Mammary epithelial cell (primary cell): ENCODE results near the gene FHIT.

Experiments
- EZH2 ChIP-seq: IDR thresholded peaks from 2 replicates; pipeline ENCODE4 v1.6.1; 2012; ENCODE audit warnings: low read length, inconsistent platforms, borderline replicate concordance
- TF ChIP-seq, protein P1 (sequence below), 2 donors: IDR thresholded peaks in 1 of 2; conservative IDR thresholded peaks in 1 of 2; 2 replicates each; pipeline ENCODE4 v1.5.1; 2011 to 2012; ENCODE audit warnings: inconsistent platforms in 2 of 2, low read length in 2 of 2, mild to moderate bottlenecking in 2 of 2, control low read depth in 1 of 2, low read depth in 1 of 2; ENCODE audit not compliant: insufficient read depth in 1 of 2; ENCODE audit errors: extremely low read depth in 1 of 2

DNA sequence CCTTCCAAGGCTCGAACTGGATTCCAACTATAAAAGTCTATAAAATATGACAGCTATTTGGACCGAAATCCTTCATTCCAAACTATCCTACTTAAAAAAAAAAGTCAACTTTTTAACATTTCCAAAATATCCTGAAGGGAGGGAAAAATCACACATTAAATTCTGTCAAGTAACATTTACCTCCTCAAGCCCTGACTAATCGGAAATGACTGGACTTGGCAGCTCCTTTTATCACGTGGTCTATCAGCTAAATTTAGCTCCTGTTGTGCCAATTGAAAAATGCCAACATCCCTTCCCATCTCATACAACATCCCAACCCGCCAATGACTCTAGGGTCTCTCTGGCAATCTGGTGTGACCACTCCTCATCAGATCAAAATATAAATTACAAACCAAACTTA is 297.9 kb downstream of the FHIT start:
- TF ChIP-seq, protein P1, sequence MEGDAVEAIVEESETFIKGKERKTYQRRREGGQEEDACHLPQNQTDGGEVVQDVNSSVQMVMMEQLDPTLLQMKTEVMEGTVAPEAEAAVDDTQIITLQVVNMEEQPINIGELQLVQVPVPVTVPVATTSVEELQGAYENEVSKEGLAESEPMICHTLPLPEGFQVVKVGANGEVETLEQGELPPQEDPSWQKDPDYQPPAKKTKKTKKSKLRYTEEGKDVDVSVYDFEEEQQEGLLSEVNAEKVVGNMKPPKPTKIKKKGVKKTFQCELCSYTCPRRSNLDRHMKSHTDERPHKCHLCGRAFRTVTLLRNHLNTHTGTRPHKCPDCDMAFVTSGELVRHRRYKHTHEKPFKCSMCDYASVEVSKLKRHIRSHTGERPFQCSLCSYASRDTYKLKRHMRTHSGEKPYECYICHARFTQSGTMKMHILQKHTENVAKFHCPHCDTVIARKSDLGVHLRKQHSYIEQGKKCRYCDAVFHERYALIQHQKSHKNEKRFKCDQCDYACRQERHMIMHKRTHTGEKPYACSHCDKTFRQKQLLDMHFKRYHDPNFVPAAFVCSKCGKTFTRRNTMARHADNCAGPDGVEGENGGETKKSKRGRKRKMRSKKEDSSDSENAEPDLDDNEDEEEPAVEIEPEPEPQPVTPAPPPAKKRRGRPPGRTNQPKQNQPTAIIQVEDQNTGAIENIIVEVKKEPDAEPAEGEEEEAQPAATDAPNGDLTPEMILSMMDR (conservative IDR thresholded peaks at IDR 0.05 in 1 of 2, IDR thresholded peaks at IDR 0.05 in 1 of 2; ENCODE audit: extremely low read depth in 1 of 2, insufficient read depth in 1 of 2, low read depth in 1 of 2, low read length in 2 of 2): no peak
- TF ChIP-seq EZH2: no peak
